Cerebellar nuclear complex (tissue), 1 donor: Measurements from ENCODE around the gene DNAH11.
"Not testable (repeated sequence)": the region's sequence is repeated elsewhere in the genome, so short reads cannot be mapped to it uniquely, and the experiment has no call there.

ENCODE experiments used
- DNase-seq, 2 experiments: peaks; one replicate each; lab custom pipeline; 2025; lab: John Stamatoyannopoulos, UW

Gene DNAH11

DNA sequence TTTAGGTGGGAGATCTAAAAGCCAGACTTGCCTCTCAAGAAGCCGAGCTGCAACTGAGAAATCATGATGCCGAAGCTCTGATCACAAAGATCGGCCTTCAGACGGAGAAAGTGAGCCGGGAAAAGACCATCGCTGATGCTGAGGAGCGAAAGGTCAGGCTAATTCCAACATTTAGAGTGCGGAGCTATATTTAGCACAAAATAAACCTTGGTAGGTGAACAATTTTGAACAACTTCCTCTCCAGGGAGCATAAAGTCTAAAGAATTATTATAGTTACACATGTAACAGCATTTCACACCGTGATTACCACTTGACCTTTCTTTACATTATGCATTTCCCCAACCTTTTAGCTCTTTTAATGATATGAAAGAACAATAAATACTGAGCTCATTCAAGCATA is 236.1 kb downstream of the DNAH11 start:
- no peak for DNase-seq

DNA sequence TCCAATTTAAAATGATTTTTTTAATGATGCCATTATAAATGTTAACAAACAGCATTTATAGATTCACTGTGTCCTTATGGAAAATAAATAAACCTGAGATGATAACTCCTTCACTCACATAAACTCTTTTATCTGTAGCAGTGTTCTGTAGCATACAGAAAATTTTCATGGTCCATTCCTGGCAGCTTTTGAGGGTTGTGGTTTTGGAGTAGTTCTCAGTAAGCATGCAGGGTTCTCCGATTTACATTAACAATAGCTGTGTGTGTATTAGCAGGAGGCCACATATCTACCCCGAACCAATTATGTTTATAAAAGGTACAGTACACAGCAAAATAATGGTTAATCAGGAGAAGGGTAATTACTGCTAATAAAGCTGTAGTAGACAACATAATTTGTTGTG is 240.2 kb downstream of the DNAH11 start:
- DNase-seq = no peak

DNA sequence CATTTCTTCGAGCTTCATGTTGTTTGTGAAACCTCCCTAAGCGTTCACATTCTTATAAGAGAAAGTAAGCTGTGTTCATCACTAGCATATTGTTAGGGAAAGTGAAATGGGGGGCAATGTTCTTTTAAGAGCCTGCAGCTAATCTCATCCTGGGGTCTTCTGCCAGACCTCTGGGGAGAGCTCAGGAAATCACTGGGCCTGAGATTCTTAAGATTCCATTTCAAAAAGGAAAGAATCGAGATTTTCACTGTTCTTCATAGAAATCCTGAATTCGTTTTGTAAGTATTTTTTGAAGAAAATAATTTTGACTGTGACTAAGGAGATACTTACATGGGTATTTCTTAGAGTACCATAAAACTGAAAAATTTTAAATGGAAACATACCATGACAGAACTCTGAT is 242.2 kb downstream of the DNAH11 start:
- DNase-seq = no peak

- no peak for DNase-seq
Measured at GRCh38 chr7:21805791-21806190, 263.0 kb downstream of the DNAH11 start.

DNA sequence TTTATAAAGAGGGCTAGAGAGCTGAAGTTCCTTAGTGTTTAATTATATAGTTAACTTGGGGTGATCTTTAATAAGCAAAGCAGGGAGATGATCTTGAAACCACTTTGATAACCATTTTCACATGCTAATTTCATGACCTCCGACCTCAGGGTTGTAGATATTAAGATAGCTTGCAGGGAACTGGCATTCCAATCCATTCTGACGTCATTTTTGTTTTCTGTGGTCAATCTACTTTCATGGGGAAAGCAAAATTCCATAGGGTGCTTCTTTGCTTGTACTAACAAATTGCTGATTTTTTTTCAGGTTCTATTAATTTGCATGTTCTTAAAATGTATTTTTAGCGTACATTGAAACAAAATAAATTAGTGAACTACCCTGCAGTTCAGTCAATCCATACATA is 263.5 kb downstream of the DNAH11 start:
- DNase-seq = no peak

DNA sequence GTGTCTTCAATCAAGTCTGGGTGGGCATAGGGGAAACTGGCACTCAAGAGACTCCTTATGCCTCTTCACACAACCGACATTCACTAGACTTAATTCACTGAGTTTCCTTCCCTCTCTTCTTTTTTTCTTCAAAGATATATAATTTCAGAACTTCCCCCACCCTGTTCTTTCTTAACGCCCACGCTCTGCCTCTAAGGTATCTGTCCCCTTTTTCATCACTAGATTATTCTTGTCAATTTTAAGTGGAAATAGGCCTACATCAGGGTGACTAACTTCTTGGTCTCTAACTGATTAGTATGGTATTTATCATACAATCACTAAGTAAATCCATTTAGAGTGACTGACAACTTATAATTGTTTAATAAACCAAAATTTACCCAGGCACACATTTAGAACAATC is 276.2 kb downstream of the DNAH11 start:
- no peak for DNase-seq

DNA sequence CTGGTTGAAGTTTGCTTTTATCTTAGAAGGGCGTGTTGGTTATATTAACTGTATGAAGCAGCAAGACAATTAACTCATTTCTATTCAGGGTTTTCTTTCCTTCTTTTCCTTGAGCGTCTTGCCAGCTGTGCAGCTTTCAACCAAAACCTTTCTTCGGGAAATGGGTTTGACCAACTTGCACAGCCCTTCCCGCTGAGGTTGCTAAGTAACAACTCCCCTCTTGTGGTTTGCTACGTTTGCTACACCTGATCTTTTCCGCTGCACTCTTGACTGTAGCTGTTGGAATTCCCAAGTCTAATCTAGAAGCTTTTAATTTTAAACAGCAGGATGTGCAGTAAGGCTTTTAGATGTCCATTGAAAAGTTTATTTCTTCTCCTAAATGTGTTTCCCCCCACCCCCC is 286.0 kb downstream of the DNAH11 start:
- DNase-seq = no peak

DNA sequence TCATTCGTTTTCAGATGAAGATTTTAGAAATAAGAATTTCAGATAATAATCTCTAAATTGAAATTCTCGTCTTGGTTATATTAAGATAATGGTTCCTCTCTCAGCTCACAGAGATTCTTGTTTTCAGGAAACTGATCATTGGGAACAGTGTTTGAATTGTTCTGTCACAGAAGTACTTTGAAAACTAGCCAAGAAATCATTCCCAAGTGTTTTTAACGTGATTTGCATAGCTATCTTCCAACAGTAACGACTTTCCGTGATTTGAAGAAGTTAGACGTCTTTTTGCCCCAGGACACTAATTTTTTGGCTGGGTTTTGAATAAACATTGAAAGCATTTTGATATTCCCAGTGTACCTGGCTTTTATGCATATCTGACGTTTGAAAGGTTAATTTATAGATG is 286.9 kb downstream of the DNAH11 start:
- no peak for DNase-seq

- DNase-seq = no peak
Measured at GRCh38 chr7:21844742-21845141, 301.9 kb downstream of the DNAH11 start.

- DNase-seq = no peak
Measured at GRCh38 chr7:21850531-21851285, 307.9 kb downstream of the DNAH11 start.

GRCh38 chr7:21851559-21851967 is 308.7 kb downstream of the DNAH11 start:
- no peak for DNase-seq

DNA sequence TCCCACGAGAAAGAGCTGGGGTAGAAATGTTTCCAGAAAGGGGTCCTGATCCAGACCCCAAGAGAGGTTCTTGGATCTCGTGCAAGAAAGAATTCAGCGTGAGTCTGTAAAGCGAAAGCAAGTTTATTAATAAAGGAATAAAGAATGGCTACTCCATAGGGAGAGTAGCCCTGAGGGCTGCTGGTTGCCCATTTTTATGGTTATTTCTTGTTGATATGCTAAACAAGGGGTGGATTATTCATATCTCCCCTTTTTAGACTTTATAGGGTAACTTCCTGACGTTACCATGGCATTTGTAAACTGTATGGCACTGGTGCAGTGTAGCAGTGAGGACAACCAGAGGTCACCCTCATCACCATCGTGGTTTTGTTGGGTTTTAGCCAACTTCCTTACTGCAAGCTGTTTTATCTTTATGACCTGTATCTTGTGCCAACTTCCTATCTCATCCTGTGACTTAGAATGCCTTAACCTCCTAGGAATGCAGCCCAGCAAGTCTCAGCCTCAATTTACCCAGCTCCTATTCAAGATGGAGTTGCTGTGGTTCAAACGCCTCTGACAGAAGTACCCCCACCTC is 322.9 kb downstream of the DNAH11 start:
- DNase-seq = not testable (repeated sequence)

- no peak for DNase-seq
Measured at GRCh38 chr7:21866731-21867130, 323.9 kb downstream of the DNAH11 start.

DNA sequence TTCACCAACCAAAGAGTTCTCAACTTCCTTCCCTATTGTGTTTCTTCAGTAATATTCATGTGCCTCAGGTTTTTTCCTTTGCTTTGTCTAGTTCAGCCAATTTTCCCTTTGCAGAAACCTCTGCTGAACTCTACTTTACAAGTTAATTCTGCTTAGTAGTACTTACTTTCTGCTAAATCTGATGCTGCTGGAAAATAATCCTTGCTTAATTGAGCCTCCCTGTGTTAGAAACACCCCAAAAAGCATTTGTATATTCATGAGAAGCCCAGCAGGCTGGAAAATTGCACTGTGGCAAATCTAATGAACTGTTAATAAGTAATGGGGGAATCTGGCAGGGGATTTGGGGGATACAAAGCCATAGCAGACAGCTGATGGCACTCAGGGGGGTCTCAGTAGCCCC is 324.4 kb downstream of the DNAH11 start:
- DNase-seq = no peak

DNA sequence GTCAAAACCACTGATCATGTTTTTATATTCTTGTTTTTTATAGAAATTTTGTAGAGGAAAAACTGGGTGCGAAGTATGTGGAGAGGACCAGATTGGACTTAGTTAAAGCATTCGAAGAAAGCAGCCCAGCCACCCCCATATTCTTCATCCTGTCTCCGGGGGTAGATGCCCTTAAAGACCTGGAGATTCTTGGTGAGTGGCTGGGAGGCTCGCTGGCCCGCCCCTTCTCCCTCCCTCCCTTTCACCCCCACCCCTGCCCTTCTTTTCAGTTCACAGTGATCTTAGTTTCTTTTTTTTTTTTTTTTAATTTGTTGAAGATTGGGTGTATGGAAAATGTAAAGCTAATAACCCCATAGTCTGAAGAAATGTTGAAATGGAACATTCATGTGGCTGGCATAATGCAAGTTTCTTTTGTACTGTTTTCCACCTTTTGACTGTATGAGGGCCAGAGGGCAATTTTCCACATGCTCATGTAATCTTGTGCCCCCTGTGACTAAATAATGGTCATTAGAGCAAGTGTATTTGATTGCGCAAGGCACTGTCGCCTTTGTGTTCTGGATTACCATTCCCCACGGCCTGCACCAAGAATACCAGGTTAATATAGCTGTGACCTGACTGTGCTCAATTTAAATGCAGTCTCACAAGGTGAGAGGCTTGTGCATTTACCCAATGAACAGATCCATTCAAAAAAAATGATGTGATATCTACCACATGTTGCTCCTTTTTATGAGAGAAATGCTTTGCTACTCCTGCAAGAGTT is 325.2 kb downstream of the DNAH11 start:
- no peak for DNase-seq

DNA sequence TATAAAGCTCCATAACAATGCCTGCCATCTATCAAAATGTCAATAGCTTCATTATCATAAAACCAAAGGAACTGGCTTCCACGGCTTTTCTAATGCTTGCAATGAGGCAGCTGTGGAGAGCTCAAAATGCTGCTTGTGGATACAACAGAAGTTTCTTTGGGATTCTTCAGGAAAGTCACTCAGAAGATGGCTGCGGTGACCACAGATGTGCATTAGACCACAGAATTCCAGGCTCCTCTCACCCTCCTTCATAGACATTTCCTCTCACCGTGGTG is 325.7 kb downstream of the DNAH11 start:
- no peak for DNase-seq

DNA sequence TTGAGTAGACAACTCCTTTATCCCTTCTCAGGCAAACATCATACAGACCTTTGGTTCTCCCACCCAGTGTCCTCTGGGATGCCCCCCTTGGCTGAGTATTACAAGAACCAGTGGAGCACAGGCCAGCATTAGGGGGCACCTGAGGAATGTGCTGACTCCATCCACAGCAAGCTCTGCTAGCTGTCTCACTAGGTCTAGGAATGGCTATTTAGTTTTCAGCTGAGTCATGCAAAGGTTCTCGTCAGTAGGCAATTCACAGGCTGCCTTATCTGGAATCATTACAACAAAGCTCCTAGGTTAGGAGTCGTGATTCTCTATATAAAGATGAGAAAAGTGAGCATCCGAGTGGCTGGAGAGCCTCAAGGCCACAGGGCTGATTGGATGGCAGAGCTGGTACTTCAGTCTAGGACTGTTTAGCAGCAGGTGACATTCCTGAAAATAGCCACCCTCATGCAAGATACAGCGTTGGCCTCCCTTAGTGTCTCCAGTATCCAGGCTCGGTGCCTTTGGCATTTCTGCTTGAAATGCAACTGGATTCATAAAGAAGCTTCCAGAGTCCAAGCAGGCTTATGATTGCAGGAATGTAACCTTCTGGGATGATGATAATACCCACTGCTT is 327.1 kb downstream of the DNAH11 start:
- DNase-seq = no peak

DNA sequence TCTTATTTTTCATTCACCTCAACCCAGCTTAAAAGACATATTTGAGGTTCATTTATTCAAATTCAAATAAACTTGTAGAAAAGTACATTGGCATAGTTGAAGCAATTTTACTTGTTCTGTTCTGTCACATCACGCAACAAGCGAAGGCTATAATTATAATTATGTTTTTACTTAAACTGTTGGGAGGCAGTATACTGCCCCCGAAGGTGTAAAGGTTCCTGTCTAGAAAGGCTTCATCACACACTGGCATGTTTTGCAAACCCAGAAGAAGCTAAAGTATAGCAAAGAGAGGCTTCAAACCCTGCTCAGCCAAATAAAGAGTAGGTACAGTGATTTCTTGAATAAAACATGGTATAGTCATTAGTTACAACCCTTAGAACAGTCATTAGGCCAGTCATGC is 340.2 kb downstream of the DNAH11 start:
- DNase-seq = no peak

GRCh38 chr7:21883501-21883900 is 340.7 kb downstream of the DNAH11 start:
- not testable (repeated sequence) for DNase-seq

DNA sequence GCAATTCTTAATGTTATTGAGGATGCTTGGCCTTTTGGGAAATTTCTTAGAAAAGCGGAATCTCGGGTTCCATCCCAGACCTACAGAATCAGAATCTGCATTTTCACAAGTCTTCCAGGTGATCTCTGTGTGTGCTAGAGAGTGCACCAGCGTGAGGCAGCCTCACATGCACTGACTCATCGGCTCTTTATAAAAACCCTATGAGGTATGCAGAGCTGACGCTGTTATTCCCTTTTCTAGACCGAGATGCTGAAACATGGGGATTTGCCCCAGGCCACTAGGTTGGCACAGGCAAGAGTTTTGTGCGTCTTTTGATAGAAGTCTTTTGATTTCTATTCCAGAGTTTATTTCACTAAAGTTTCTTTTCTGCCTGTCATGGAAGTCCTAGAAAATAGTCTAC is 341.7 kb downstream of the DNAH11 start:
- DNase-seq = no peak

- DNase-seq = no peak
Measured at GRCh38 chr7:21886396-21886795, 343.6 kb downstream of the DNAH11 start.

DNA sequence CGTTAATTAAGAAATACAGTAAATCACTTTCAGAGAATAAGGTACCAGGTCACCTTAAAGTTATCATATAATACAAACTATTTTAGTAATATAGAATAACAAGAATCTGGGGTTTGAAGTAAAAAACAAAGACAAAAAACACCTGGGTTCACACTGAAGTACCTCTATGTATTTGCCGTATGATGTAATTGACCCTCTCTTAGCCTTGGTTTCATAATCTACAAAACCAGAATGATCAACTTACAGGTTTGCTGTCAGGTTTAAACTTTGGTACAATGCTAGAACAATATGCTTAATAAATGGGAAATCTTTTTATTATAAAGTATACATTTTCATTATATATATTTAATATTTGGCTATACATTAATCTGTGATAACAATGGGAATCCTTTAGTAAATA is 344.5 kb downstream of the DNAH11 start:
- no peak for DNase-seq

GRCh38 chr7:21887779-21888178 is 344.9 kb downstream of the DNAH11 start:
- DNase-seq = no peak
